Measurements from ENCODE around the gene PNPT1. TPM values are rescaled to one million over a fixed set of nuclear protein-coding genes. Genes with fewer than 3 reads are reported as not detected.

Gene PNPT1
- total and polyA plus RNA-seq, 9 of the 15 experiments (the other 6 are each of a cell fraction or from before 2014, with no cell fraction given) = 46.5 to 104 (median 62.7) TPM

- TF ChIP-seq KDM5B (IDR thresholded peaks at IDR 0.05; ENCODE audit: insufficient replicate concordance, low read depth, low read length) (peak; percentile 79), FOXK1 (CRISPR knock-in tag; IDR thresholded peaks at IDR 0.05; ENCODE audit: borderline replicate concordance) (peak; percentile 45; the same call in 1 of the 2 replicates), DNMT1 (IDR thresholded peaks at IDR 0.05) (no peak), POLR2H (tag; IDR thresholded peaks at IDR 0.05; ENCODE audit: low read depth) (peak; percentile 93), HDAC3 (IDR thresholded peaks at IDR 0.05; ENCODE audit: borderline replicate concordance, partially characterized antibody) (peak; percentile 42), SMARCB1 (IDR thresholded peaks at IDR 0.05; ENCODE audit: insufficient read length, low read depth) (peak; percentile 10), PKNOX1 (IDR thresholded peaks at IDR 0.05) (peak; percentile 16; the same call in 1 of the 2 replicates), RB1 (IDR thresholded peaks at IDR 0.05; ENCODE audit: low read depth) (peak; percentile 81; the same call in 1 of the 2 replicates), YBX1 (IDR thresholded peaks at IDR 0.05) (no peak), NEUROD1 (IDR thresholded peaks at IDR 0.05; ENCODE audit: borderline replicate concordance, low read depth, low read length, partially characterized antibody) (peak; percentile 94), GTF2A2 (tag; IDR thresholded peaks at IDR 0.05) (no peak), SMARCE1 (IDR thresholded peaks at IDR 0.05) (peak; percentile 46), RBBP5 (IDR thresholded peaks at IDR 0.05; ENCODE audit: borderline replicate concordance, insufficient read depth, low read length, poor library complexity, severe bottlenecking) (peak; percentile 67), ZC3H4 (CRISPR knock-in tag; IDR thresholded peaks at IDR 0.05; ENCODE audit: borderline replicate concordance) (peak; percentile 75; the same call in 1 of the 2 replicates), ZZZ3 (IDR thresholded peaks at IDR 0.05) (peak; percentile 76; the same call in 1 of the 2 replicates), TFAM (CRISPR knock-in tag; conservative IDR thresholded peaks at IDR 0.05) (no peak), ZNF780A (CRISPR knock-in tag; IDR thresholded peaks at IDR 0.05) (no peak), RBM22 (IDR thresholded peaks at IDR 0.05; ENCODE audit: low read depth, low read length, poor library complexity, severe bottlenecking) (peak; percentile 51), EP300 (IDR thresholded peaks at IDR 0.05; ENCODE audit: low read length) (no peak), GMEB1 (CRISPR knock-in tag; IDR thresholded peaks at IDR 0.05) (peak; percentile 77), ZNF12 (CRISPR knock-in tag; IDR thresholded peaks at IDR 0.05) (0 out of 2 replicates have a peak, but pooled peaks have one; percentile 42)
- TF ChIP-seq, protein P1, sequence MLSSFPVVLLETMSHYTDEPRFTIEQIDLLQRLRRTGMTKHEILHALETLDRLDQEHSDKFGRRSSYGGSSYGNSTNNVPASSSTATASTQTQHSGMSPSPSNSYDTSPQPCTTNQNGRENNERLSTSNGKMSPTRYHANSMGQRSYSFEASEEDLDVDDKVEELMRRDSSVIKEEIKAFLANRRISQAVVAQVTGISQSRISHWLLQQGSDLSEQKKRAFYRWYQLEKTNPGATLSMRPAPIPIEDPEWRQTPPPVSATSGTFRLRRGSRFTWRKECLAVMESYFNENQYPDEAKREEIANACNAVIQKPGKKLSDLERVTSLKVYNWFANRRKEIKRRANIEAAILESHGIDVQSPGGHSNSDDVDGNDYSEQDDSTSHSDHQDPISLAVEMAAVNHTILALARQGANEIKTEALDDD (IDR thresholded peaks at IDR 0.05) = peak; percentile 81
These were observed 76.2 kb downstream of the PNPT1 start, which contains the start of gene PPP4R3B (continued) for GRCh38 chr2:55617175-55618024.

Measured in K562 (cell line).